NOMO-1 (cell line): ENCODE results near the gene SLC9A9.
"Not testable (repeated sequence)": the region's sequence is repeated elsewhere in the genome, so short reads cannot be mapped to it uniquely, and the experiment has no call there.

Experiments
- DNase-seq, 2 experiments: peaks; one replicate each; lab custom pipeline; 2025; ENCODE audit not compliant: unreplicated experiment in 2 of 2; lab: John Stamatoyannopoulos, UW

SLC9A9 gene

DNA sequence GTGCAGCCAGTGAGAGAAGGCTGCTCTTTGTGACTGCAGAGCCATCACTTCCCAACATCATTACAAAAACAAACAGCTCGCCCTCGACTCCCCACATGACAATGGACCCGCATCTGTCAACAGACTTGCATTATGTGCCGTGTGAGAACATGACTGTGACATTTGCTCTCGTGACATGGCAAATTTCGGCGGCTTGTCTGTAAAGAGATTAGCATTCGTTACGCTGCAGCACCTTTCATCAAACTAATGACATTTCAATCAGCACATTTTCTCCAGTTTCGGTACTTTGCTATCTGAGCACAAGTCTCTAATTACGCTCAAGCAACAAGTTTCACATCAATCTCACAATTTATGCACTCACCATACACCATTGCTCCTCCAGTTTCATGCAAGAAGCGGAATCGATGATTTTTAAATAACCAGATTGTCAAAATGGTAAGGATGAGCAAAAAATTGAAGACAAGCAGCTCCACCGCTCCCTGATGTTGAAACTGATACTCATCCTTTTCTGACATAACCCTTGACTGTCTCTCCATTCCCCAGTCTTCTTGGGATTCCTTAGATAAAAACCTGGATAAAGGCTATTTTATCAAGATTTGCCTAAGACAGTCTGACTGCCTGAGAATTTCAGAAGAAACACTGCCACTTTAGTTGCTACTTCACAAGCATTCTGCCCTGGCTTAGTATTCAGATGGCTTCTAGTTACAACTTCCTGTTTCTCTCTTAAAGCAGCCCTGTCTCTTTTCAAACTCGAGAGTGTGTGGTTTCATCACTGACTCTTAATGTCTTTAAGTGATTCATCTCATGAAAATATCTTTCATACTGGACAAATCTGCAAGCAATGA is at the start of gene SLC9A9:
Gene SLC9A9 (minus strand): TSS at position 682 of the 845 bp plus-strand sequence. CDS start 146 bp downstream, at position 536.
- peak; percentile 59 to 96 for DNase-seq

DNA sequence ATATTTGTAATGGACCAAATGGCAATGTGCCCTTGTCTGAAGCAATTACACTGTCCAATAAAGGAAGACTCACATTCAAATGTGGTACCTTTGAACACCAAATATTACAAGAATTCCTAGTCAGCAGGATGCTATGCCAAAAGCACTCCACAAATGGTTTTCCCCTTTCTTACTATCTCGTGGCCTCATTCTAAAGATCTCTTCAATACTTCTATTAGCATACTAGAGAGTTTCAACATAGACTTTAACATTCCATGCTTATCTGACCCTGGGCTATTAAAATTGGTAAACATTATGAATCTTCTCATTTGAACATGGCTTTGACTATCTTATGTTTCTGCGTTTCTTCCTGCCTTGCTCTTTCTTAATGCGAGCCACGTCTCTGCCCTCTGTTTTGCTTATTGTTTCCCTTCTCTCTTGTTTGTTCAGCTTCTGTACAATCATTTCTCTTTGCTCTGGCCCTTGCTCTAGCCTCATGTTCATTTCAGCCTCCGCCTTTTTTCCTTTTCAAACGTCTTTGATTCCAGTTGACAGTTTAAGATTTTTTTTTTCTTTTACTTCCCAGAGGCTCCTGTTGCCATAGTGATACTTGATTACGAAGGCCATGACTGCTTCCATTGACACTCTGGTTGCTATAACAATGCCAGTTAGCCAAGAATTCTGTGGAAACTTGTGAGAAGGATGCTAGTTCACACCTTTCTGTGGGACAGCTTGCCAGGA is 49.5 kb upstream of the SLC9A9 start:
- DNase-seq: no peak

DNA sequence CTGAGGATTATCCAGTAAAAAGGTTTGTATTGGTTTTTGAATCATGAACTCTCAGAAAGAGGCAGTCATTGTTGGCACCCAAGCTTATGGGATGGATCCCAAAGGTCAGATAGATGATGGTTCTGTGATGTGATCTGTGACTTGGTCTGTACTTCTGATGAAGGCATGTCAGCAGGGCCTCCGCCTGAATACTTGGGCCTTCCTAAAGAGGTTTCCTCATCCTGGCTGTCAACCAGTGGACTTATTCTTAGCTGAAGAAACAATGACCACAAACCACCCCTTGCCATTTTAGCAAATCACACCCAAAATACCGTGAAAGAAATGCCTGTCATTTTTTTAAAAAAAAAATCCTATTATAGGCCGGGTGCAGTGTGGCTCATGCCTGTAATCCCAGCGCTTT is 48.2 kb upstream of the SLC9A9 start:
- no peak for DNase-seq

DNA sequence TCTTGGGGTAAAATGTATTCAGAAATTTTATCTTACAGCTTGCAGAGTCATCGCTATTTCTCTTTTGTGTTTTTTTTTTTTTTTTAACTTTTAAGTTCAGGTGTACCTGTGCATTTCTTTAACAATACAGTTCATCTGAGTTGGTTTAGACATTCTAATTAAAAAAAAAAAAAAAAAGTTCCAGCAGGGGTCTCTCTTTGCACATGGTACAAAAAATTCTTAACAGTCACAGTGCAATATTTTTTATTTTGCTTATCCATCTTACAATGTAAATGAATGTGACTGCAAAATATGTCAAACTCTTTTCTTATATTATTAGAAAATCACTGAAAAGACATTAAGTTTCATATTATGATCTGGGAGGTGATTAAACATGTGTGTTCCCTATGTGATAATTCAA is 47.5 kb upstream of the SLC9A9 start:
- DNase-seq: peak in 1 of 2 experiments; percentile 44

DNA sequence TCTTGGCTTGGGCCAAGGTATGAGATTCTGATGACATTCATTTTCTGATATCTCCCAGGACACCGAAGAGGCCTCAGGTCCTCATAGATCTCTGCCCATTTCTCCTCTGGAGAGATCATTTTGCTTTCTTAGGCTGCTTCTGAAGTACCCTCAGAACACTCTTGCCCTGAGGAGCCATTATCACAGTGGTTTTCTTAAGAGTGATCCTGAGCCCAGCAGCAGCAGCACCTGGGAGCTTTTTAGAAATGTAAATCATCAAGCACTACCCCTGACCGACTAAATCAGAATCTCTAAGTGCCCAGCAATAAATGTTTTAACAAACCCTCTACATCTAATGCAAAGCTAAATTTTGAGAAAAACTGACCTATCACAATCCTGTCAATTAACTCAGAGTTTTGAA is 40.6 kb upstream of the SLC9A9 start:
- DNase-seq: no peak

DNA sequence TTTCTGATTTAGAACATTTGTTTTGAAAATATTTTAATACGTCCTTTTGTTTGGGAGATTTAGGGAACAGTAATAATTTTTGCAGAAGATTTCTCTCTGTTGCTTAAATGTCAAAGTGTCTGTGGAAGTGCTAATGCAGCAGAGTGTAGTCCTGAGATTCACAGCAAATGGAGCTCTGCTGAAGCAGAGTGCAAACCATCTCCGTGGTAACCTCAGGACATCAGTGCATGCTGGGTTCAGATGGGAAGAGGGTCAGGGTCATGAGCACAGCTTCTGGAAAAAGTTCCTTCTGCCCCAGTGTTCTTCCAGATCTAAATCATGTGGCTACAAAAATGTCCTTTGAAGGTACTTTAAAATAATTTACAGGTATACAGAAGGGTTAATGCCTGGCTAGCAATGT is 39.9 kb upstream of the SLC9A9 start:
- DNase-seq: no peak

DNA sequence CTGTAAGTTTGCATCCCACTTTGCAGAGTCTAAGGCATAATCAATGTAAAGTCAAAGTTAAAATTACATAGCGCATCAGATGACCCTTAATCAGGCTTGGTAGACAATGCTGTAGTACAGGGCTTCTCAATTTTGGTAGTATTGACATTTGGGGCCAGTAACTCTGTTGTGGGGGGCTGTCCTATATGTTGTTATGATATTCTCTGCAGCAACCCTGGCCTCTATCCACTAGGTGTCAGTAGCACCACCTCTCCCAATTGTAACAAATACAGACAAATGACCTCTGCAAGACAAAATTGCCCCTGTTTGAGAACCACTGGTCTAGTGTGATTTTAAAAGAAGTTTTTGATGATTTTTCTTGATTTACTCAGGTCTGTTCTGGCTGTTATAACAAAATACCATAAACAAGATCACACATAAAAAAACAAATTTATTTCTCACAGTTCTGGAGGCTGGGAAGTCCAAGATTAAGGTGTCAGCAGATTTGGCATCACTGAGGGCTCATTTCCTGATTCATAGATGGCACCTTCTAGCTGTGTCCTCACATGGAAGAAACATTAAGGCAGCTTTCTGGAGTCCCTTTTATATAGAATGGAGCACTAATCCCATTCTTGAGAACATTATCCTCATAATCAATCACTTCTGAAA is 37.6 kb upstream of the SLC9A9 start:
- peak; percentile 25 to 69 for DNase-seq

DNA sequence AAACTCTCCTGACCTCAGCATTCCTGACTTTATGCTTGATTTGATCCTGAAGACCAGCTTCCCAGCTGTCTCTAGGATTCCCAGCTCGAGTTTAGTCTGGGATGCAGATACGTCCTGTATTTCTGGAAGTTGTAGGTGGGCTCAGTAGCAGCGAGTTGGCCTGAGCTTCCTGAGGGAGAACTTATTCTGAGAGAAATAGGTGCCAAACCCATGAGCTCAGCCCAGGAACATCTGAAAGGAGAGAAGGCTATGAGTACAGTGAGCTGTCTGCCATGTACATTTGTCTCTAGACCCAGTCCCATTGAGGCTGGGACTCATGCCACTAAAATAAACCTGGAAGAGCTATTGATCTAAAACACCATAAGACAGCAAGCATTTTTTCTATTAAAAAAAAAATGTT is 36.6 kb upstream of the SLC9A9 start:
- no peak for DNase-seq

DNA sequence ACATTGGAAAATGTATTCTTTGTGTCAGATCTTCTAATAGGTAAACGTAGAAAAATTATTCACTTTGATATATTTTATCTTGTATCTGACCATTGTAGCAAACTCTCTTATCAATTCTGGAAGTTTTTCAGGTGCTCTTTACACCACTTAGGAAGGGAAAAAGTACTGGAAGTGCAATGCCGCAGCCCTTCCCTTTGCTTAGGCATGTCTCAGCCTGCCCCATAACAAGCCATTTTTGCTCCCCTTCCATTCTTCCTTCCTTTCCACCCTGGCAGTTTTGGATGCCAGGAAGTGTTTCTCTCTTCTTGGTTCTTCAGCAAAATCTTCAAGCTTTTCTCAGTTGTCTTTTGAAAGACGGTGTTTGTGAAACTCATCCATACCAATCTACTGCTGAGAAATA is 34.9 kb upstream of the SLC9A9 start:
- DNase-seq: no peak

DNA sequence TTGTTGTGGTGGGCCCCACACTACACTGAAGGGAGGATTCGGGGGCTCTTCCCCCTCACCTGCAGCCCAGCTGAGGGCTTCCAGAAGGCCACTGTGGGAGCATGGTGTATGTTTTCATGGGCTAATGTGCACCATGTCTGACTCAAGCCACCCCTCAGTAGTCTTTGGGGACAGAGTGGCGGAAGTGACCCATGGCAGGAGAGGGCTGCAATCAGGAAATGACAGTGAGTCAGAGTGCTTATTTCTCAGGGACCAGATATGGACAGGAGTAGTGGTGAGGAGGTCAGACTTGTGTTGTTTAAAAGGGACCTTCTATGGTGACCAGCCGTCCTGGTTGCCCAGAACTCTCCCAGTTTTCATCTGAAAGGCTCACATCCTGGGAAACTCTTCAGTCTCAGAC is 32.8 kb upstream of the SLC9A9 start:
- peak in 1 of 2 experiments; percentile 19 for DNase-seq

DNA sequence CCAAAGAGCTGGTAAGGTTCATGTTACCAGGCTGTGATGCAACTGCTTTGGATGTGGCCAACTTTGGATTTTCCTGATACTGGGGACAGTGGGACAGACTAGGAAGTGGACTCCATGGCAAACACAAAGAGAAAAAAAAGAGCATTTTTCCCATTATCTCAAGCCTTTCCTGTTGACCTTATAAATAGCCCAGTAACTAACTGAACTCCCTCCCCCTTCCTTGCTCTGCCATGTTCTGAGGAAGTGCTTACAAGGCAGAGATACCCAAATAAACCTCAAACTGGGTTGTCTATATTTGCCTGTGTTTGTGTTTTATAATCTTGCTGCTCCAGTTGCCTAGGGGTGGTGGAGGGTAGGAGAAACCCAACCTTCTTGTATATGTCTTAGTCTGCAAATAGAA is 27.3 kb upstream of the SLC9A9 start:
- no peak for DNase-seq

DNA sequence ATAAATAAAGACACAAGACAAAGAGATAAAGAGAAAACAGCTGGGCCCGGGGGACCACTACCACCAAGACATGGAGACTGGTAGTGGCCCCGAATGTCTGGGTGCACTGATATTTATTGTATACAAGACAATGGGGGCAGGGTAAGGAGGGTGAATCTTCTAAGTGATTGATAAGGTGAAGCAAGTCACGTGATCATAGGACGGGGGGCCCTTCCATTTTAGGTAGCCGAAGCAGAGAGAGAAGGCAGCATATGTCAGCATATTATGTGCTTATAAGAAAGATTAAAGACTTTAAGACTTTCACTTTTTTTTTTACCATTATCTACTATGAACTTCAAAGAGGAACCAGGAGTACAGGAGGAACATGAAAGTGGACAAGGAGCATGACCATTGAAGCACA is 25.3 kb upstream of the SLC9A9 start:
- not testable (repeated sequence) for DNase-seq

DNA sequence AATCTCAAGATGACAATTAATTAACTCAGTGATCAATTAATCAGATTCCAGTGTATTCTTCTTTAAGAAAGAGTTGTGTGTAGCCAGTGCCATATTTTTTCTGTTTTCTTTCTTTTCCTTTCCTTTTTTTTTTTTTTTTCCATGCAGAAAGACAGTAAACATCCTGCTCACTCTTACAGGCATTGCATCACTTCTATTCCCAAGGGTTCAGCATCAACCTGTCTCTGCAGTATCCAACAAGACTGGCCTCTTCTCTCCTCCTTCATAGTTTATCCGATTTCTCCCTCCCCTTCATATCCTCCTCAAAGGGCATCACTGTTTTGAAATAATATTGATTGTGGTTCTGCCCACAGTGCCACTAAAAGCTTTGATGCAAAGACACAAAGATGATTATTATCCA is 17.0 kb upstream of the SLC9A9 start:
- DNase-seq: no peak

DNA sequence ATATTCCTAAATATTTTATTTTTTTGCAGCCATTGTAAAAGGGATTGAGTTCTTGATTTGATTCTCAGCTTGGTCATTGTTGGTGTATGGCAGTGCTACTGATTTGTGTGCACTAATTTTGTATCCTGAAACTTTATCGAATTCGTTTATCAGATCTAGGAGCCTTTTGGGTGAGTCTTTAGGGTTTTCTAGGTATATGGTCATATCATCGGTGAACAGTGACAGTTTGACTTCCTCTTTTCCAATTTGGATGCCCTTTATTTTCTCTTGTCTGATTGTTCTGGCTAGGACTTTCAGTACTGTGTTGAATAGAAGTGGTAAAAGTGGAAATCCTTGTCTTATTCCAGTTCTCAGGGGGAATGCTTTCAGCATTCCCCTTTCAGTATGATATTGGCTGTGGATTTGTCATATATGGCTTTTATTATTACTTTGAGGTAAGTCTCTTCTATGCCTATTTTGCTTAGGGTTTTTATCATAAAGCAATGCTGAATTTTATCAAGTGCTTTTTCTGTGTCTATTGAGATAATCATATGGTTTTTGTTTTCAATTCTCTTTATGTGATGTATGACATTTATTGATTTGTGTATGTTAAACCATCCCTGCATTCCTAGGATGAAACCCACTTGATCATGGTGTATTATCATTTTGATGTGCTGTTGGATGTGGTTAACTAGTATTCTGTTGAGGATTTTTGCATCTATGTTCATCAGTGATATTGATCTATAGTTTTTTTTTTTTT is 11.4 kb upstream of the SLC9A9 start:
- DNase-seq: no peak

DNA sequence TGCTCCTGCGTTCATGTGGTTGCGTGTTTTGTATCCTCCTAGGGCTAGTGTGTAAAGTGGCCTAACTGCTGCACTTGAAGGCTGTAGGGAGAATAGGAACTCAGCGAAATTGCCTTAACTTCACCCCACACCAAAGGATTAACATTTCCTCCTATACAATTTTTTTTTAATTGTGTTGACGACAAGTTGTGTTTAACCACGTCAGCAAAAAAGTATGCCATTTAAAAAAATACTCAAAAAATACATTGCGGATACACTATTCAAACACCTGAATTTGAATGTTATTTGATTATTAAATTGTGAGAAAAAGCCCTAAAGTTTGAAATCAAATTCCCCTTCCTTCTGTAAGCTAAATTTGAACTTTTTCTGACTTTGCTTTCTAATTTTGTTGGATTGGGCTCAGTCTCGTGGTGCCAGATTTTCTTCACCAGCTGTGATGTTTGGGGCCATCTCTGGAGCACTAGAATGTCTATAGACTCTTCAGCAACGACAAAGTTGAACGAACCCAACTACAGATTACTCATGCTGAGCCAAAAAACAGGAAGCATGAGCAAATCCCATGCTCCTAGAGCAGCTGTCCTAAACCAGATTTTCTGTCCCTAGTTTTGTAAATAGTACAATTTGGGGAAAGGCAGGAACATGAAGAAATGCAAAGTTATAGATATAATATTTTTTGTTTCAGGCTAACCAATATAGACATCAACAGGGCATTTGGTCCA is 8.1 kb upstream of the SLC9A9 start:
- no peak for DNase-seq

DNA sequence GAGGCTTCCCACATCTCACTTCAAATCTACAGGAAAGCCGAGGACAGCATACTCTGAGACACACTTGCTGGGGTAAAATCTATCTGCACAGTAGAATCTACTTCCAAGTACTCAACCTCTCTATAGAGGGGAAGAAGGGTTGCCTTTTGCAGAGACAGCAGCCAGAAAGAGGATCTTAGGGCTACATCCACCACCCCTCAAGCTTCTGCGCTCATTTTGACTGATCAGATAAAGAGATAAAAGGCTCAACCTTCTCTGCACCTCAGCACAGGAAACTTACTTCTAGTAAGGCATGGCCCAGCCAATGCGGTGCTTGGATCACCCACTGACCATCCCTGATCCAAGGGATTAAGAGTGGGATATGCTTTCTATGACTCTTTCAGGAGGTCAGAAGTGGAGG is 6.9 kb upstream of the SLC9A9 start:
- no peak for DNase-seq

DNA sequence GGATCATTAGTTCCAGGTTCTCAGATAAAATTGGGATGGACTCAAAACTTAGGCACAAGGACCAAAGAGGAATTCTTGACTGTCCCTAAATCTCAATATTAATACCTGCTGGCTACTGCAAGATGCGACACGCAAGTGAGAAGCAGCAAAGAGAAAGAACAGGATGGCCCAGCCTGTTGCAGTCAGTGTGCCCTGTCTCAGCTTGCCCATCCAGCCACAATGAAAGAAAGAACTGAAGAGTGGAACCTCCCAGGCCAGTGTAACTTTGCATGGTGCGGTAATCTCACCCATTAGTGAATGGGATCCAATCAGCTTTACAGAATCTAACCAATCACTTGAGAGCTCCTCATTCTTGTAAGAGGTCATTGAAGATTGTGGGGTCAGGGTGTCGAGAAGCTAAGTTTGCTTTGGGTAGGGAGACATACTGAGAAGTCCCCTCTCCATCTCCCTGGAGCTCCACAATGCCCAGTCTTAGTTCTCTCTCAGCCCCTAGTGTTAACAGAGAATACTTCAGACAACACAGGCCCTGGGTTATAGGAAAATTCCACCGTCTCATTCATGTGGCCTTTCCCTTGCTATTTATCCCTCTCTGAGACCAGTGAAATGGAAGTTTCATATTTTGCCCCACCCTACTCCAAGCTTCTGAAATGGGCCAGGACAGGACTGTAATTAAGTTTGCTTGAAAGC is 3.2 kb upstream of the SLC9A9 start:
- no peak for DNase-seq

DNA sequence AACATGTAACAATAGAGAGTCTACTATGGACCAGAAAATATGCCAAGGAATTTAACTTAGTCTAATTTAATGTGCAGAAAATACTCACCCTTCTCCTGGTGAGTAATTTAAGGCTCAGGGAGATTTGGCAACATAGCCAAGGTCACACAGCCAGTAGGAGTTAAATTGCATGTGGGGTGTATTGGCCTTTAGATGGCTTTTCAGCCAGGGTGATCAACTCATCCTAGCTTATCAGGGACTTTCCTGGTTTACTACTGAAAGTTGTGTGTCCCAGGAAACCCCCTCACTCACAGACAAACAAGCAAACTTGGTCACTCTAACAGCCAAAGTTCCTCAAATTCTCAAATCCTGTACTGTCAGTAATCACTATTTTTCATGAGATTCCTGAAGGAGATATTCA is 2.6 kb upstream of the SLC9A9 start:
- DNase-seq: no peak

DNA sequence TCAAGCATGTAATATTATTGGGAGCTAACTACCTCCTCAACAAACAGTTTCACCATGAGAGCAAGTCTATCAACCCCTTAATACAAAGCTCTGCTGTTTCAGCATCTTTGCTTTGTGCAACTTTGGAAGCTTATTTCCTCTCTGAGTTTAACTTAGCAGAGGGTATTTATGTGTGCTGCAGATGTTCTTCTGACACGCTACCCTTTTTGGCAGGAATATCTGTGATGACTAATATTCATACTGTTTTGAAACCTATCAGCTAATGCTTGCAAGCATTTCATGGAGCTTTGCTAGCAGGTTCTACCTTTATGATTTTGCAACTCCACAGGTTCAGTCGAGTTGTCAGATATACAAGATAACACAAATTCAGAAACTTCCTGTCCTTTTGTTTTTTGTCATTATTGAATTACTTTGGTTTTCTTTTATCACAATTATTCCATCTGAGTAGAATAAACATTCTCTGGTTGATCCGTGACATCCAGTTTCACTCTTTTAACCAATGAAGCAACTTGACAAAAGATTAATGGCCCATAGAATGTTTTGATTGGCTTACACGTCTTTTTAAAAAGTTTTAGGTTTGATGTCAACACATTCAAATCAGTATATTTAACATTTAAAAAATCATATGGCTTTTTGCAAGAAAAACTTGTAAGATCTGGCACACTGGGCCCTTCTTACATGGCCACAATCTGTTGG is 1.7 kb upstream of the SLC9A9 start:
- DNase-seq: peak; percentile 40 to 70
